Endodermal cell (in vitro differentiated cells): ENCODE measurements around the gene CENPT. TPM values are rescaled to one million over a fixed set of nuclear protein-coding genes. Genes with fewer than 3 reads are reported as not detected.

Experiments used
- DNase-seq: peaks from one replicate; pipeline ENCODE4 v3.0.0-alpha.2; 2017
- H3K27ac ChIP-seq: 2 replicates; pipeline ENCODE4 v1.5.1; 2013; ENCODE audit warnings: mild to moderate bottlenecking, low read depth, low read length, moderate library complexity
- H3K27me3 ChIP-seq: 2 replicates; pipeline ENCODE4 v1.6.1; 2013; ENCODE audit warnings: mild to moderate bottlenecking, low read length, moderate library complexity; ENCODE audit not compliant: insufficient read depth, control insufficient read depth, poor library complexity, severe bottlenecking
- H3K36me3 ChIP-seq: 2 replicates; pipeline ENCODE4 v1.7.0; 2013; ENCODE audit warnings: mild to moderate bottlenecking, low read length, moderate library complexity; ENCODE audit not compliant: control insufficient read depth, insufficient read depth
- H3K4me1 ChIP-seq: one replicate; pipeline ENCODE4 v1.7.0; 2013; ENCODE audit warnings: low read length; ENCODE audit not compliant: control insufficient read depth, insufficient read depth
- H3K4me3 ChIP-seq: 2 replicates; pipeline ENCODE4 v1.5.1; 2013; ENCODE audit warnings: mild to moderate bottlenecking, low read length, moderate library complexity
- H3K9ac ChIP-seq: 2 replicates; pipeline ENCODE4 v1.6.1; 2013; ENCODE audit warnings: mild to moderate bottlenecking, low read length, moderate library complexity; ENCODE audit not compliant: poor library complexity, severe bottlenecking; ENCODE audit errors: extremely low read depth
- H3K9me3 ChIP-seq: 2 replicates; pipeline ENCODE4 v1.6.1; 2013; ENCODE audit warnings: mild to moderate bottlenecking, low read length, moderate library complexity; ENCODE audit not compliant: control insufficient read depth
- H3K27ac Mint-ChIP-seq: 2 replicates; pipeline ENCODE4 v1.8.0; 2020; ENCODE audit warnings: mixed read lengths
- H3K27me3 Mint-ChIP-seq: 2 replicates; pipeline ENCODE4 v1.8.0; 2021; ENCODE audit warnings: mild to moderate bottlenecking, mixed read lengths; ENCODE audit not compliant: insufficient read depth
- H3K36me3 Mint-ChIP-seq: 2 replicates; pipeline ENCODE4 v1.8.0; 2020; ENCODE audit warnings: low read depth, mixed read lengths
- H3K4me1 Mint-ChIP-seq: 2 replicates; pipeline ENCODE4 v1.8.0; 2020; ENCODE audit warnings: mixed read lengths
- H3K4me3 Mint-ChIP-seq: 2 replicates; pipeline ENCODE4 v1.8.0; 2020; ENCODE audit warnings: mild to moderate bottlenecking, moderate library complexity, mixed read lengths
- H3K9me3 Mint-ChIP-seq: 2 replicates; pipeline ENCODE4 v1.8.0; 2020; ENCODE audit warnings: mild to moderate bottlenecking, mixed read lengths
- WGBS, 2 experiments: methylation state at CpG; one replicate each; pipeline versions ENCODE4 v1.1.5 to v1.1.7; 2013; ENCODE audit warnings: missing lambda C conversion rate in 2 of 2, mixed read lengths in 1 of 2; ENCODE audit not compliant: insufficient coverage in 1 of 2, insufficient read length in 1 of 2; 5-methylcytosine and 5-hydroxymethylcytosine counted together
- total RNA-seq, 2 donors: library from RNA; stranded (reverse); fragmentation: NEBNext Ultra II Directional in 1 of 2; extraction: Animal tissue kit (Norgen Biotek cat#: 25700) in 1 of 2; gene quantifications; 2 replicates in 1 of 2; 3 replicates in 1 of 2; pipeline ENCODE4 v1.2.1, GENCODE V29; 2021
- TF ChIP-seq, protein P1 (sequence below): fragments of 200-600 bp; sonication (generic); conservative IDR thresholded peaks from 2 replicates; pipeline ENCODE4 v1.5.0; 2021; ENCODE audit warnings: antibody characterized with exemption, mild to moderate bottlenecking

Gene CENPT
- total RNA-seq, 2 donors from 2014 or later = 43.7 to 57.2 TPM

GRCh38 chr16:67855789-67856188 is 8.3 kb upstream of the CENPT start:
- WGBS, 2 experiments = 96% methylated on average over 4 to 10 of the region's 10 CpGs
- H3K27me3 ChIP-seq = no peaks in the 10 kb centered on the region
- H3K9me3 ChIP-seq = no peaks in the 10 kb centered on the region
- Mint-ChIP-seq H3K27ac (peak overlapping the region; percentile 91), H3K4me1 (peaks cover 38% of the 10 kb centered on the region), H3K27me3 (no peaks in the 10 kb centered on the region), H3K36me3 (peaks cover 32% of the 10 kb centered on the region), H3K4me3 (no peak overlapping the region), H3K9me3 (no peaks in the 10 kb centered on the region)
- peaks cover 41% of the 10 kb centered on the region for H3K36me3 ChIP-seq
- no peak overlapping the region for H3K4me3 ChIP-seq
- H3K9ac ChIP-seq = no peak overlapping the region
- H3K27ac ChIP-seq = no peak overlapping the region
- TF ChIP-seq, protein P1, sequence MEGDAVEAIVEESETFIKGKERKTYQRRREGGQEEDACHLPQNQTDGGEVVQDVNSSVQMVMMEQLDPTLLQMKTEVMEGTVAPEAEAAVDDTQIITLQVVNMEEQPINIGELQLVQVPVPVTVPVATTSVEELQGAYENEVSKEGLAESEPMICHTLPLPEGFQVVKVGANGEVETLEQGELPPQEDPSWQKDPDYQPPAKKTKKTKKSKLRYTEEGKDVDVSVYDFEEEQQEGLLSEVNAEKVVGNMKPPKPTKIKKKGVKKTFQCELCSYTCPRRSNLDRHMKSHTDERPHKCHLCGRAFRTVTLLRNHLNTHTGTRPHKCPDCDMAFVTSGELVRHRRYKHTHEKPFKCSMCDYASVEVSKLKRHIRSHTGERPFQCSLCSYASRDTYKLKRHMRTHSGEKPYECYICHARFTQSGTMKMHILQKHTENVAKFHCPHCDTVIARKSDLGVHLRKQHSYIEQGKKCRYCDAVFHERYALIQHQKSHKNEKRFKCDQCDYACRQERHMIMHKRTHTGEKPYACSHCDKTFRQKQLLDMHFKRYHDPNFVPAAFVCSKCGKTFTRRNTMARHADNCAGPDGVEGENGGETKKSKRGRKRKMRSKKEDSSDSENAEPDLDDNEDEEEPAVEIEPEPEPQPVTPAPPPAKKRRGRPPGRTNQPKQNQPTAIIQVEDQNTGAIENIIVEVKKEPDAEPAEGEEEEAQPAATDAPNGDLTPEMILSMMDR = no peak
- no peak for DNase-seq
- H3K4me1 ChIP-seq = peaks cover 22% of the 10 kb centered on the region

DNA sequence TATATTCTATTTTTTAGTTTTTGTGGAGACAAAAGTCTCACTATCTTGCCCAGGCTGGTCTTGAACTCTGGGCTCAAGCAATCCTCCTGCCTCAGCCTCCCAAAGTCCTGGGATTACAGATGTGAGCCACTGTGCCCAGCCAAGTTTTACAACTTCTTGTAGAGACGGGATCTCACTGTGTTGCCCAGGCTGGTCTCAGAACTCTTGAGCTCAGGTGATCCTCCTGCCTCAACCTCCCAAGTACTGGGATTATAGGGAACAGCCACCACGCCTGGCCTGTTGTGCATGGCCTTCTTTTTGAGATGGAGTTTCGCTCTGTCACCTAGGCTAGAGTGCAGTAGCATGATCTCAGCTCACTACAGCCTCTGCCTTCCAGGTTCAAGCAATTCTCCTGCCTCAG is 6.2 kb upstream of the CENPT start:
- no peak for DNase-seq
- Histone ChIP-seq H3K27ac (no peak overlapping the region), H3K27me3 (no peaks in the 10 kb centered on the region), H3K9me3 (no peaks in the 10 kb centered on the region), H3K4me1 (peaks cover 22% of the 10 kb centered on the region), H3K36me3 (peaks cover 42% of the 10 kb centered on the region), H3K4me3 (no peak overlapping the region), H3K9ac (no peak overlapping the region)
- 93 to 100% methylated on average over 2 to 3 of the region's 3 CpGs for WGBS, 2 experiments
- Mint-ChIP-seq H3K4me3 (no peak overlapping the region), H3K27me3 (no peaks in the 10 kb centered on the region), H3K4me1 (peaks cover 41% of the 10 kb centered on the region), H3K36me3 (peaks cover 31% of the 10 kb centered on the region), H3K9me3 (no peaks in the 10 kb centered on the region), H3K27ac (no peak overlapping the region)
- TF ChIP-seq, protein P1 = no peak

- TF ChIP-seq, protein P1 = no peak
- no peak overlapping the region for H3K27ac ChIP-seq
- peaks cover 22% of the 10 kb centered on the region for H3K4me1 ChIP-seq
- H3K9me3 ChIP-seq = no peaks in the 10 kb centered on the region
- H3K4me3 Mint-ChIP-seq = peak overlapping the region; percentile 89
- peaks cover 21% of the 10 kb centered on the region for H3K36me3 Mint-ChIP-seq
- DNase-seq = no peak
- peak overlapping the region; percentile 89 for H3K4me3 ChIP-seq
- 94% methylated on average over 10 to 11 of the region's 11 CpGs for WGBS, 2 experiments
- H3K9me3 Mint-ChIP-seq = no peaks in the 10 kb centered on the region
- H3K4me1 Mint-ChIP-seq = peaks cover 39% of the 10 kb centered on the region
- H3K9ac ChIP-seq = peak overlapping the region; percentile 95
- no peaks in the 10 kb centered on the region for H3K27me3 ChIP-seq
- no peaks in the 10 kb centered on the region for H3K27me3 Mint-ChIP-seq
- peak overlapping the region; percentile 95 for H3K27ac Mint-ChIP-seq
- peaks cover 29% of the 10 kb centered on the region for H3K36me3 ChIP-seq
Measured at GRCh38 chr16:67848118-67848517, 625 bp upstream of the CENPT start.
